WERI-Rb-1 (cell line): ENCODE results near the gene MSLN.
A peak's percentile ranks its signal among the peaks of the same experiment; 100 is the strongest.

Source experiments
- DNase-seq: peaks from one replicate; pipeline ENCODE4 v3.0.0-alpha.2; 2020
- H3K27ac ChIP-seq: fragments of 250-450 bp; sonication (Bioruptor Pico); 2 replicates; pipeline ENCODE4 v1.5.1; 2020; ENCODE audit warnings: mild to moderate bottlenecking, moderate library complexity
- H3K27me3 ChIP-seq: fragments of 250-450 bp; sonication (Bioruptor Pico); 2 replicates; pipeline ENCODE4 v1.5.1; 2021; ENCODE audit warnings: mild to moderate bottlenecking, low read depth, moderate library complexity; ENCODE audit not compliant: insufficient read depth, severe bottlenecking
- H3K36me3 ChIP-seq: fragments of 250-450 bp; sonication (Bioruptor Pico); 2 replicates; pipeline ENCODE4 v1.5.1; 2020; ENCODE audit warnings: mild to moderate bottlenecking, moderate library complexity
- H3K4me3 ChIP-seq: 2 replicates; pipeline ENCODE4 v1.5.1; 2011; ENCODE audit warnings: low read depth, mild to moderate bottlenecking, control low read depth, low read length
- H3K9me3 ChIP-seq: fragments of 250-450 bp; sonication (Bioruptor Pico); 2 replicates; pipeline ENCODE4 v1.5.1; 2021; ENCODE audit warnings: mild to moderate bottlenecking, moderate library complexity; ENCODE audit not compliant: severe bottlenecking
- CTCF ChIP-seq: IDR thresholded peaks from 2 replicates; pipeline ENCODE4 v1.5.1; 2011; ENCODE audit warnings: low read depth, mild to moderate bottlenecking, control low read depth, inconsistent platforms, low read length

MSLN gene

DNA sequence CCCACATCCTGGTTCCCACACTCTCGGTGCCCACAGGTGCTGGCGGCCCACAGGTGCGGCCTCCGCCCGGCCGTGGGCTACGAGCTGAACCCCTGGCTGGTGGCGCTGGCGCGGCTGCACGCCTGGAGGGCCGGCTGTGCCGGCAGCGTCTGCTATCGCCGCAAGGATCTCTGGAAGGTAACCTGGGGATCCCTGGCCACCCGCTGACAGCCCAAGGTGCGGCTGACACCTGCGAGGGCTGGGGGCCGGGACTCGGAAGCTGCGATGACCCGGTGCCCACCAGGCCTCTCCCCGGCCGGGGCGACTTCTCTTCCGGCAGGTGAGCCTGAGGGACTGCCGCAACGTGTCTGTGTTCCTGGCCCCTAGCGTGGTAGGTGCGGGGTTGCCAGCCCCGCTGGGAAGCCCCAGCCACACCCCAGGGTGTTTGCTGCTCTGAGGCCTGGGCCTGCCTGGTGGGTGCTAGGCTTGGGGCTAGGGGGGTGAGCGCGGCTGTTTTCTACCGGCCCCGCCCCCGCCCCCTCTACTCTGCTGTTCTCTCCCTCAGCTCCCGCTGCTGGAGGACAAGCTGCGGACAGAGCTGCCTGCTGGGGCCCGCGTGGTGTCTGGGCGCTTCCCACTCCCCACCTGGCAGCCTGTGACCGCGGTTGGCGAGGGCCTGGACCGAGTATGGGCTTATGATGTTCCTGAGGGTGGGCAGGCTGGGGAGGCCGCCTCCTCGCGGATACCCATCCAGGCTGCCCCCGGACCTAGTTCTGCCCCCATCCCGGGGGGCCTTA is 38.6 kb upstream of the MSLN start:
- H3K27me3 ChIP-seq: no peaks in the 10 kb centered on the region
- H3K4me3 ChIP-seq: peak overlapping the region; percentile 29
- no peak for TF ChIP-seq CTCF
- no peaks in the 10 kb centered on the region for H3K9me3 ChIP-seq
- no peak for DNase-seq
- H3K36me3 ChIP-seq: peaks cover 6% of the 10 kb centered on the region
- peak overlapping the region; percentile 99 for H3K27ac ChIP-seq

- Histone ChIP-seq H3K27ac (no peak overlapping the region), H3K4me3 (no peak overlapping the region)
- no peak for TF ChIP-seq CTCF
Observed at GRCh38 chr16:722835-723633, 37.5 kb upstream of the MSLN start.

GRCh38 chr16:723695-724094 is 36.8 kb upstream of the MSLN start:
- DNase-seq: no peak
- H3K27me3 ChIP-seq: no peaks in the 10 kb centered on the region
- no peak overlapping the region for H3K27ac ChIP-seq
- H3K36me3 ChIP-seq: peaks cover 6% of the 10 kb centered on the region
- no peak for TF ChIP-seq CTCF
- no peak overlapping the region for H3K4me3 ChIP-seq
- no peaks in the 10 kb centered on the region for H3K9me3 ChIP-seq

More at GRCh38 chr16:722835-723633, 37.5 kb upstream of the MSLN start:
- Histone ChIP-seq H3K36me3 (peaks cover 6% of the 10 kb centered on the region), H3K27me3 (no peaks in the 10 kb centered on the region), H3K9me3 (no peaks in the 10 kb centered on the region)
- DNase-seq: no peak

DNA sequence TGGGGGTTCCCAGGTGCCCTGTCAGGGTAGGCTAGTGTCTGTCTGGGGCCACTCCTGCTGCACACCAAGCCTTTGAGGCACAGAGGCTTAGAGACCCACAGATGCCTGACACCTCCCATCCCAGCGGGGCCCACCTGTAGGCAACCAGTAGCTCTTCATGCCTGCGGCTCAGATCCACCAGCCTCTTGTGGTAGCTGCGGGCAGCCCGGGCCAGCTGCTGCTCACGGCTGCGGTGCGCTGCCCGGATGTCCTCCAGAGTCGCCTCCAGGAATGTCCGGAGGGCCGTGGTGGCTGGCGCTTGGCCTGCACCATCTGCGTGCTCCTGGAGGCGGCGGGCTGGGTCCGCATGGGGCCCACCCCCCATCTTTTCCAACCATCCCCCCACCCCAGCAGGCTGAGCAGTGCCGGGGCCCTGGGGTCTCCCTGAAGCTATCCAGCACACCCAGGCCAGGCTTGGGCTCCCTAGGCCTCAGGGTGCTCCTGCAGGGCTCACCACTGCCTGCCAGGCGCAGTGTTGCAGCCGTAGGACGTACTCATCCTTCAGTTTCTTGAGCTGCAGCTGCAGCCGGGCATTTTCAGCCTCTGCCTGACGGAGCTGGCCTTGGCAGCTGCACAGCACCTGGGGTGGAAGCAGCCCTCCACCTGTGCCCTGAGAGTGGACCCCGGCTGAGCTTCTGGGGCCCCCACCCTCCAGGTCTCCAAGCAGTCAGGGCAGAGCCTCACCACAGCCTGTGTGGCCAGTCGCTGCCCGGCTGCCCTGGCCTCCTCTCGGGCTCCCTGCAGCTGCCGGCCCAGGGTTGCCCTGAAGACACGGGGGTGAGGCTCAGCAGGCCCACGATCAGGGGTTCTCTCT is 36.1 kb upstream of the MSLN start:
- no peak for TF ChIP-seq CTCF
- H3K27ac ChIP-seq: no peak overlapping the region
- no peaks in the 10 kb centered on the region for H3K9me3 ChIP-seq

GRCh38 chr16:725041-725376 is 35.5 kb upstream of the MSLN start:
- Histone ChIP-seq H3K4me3 (no peak overlapping the region), H3K27ac (no peak overlapping the region), H3K27me3 (no peaks in the 10 kb centered on the region), H3K9me3 (no peaks in the 10 kb centered on the region), H3K36me3 (peaks cover 6% of the 10 kb centered on the region)
- DNase-seq: no peak
- TF ChIP-seq CTCF: no peak

More for the DNA sequence above, 36.1 kb upstream of the MSLN start:
- H3K4me3 ChIP-seq: no peak overlapping the region
- no peak for DNase-seq
- peaks cover 6% of the 10 kb centered on the region for H3K36me3 ChIP-seq
- no peaks in the 10 kb centered on the region for H3K27me3 ChIP-seq
